Smooth muscle cell (in vitro differentiated cells): ENCODE measurements around the gene SLC2A4RG. TPM values are rescaled to one million over a fixed set of nuclear protein-coding genes. Genes with fewer than 3 reads are reported as not detected.

Experiments used
- DNase-seq: peaks from one replicate; lab custom pipeline; 2025; ENCODE audit not compliant: unreplicated experiment; lab: John Stamatoyannopoulos, UW
- H2AFZ ChIP-seq: fragments of 200-600 bp; sonication (generic); 2 replicates; pipeline ENCODE4 v1.6.0; 2016; ENCODE audit warnings: antibody characterized with exemption, low read depth, mild to moderate bottlenecking
- H3F3A ChIP-seq: fragments of 200-600 bp; sonication (generic); 2 replicates; pipeline ENCODE4 v1.6.0; 2017; ENCODE audit warnings: antibody characterized with exemption, low read depth
- H3K27ac ChIP-seq: fragments of 200-600 bp; sonication (generic); 2 replicates; pipeline ENCODE4 v1.5.1; 2016; ENCODE audit warnings: low read depth, mild to moderate bottlenecking
- H3K27me3 ChIP-seq: fragments of 200-600 bp; sonication (generic); 2 replicates; pipeline ENCODE4 v1.6.1; 2016; ENCODE audit warnings: low read depth, mild to moderate bottlenecking
- H3K36me3 ChIP-seq: fragments of 200-600 bp; sonication (generic); 2 replicates; pipeline ENCODE4 v1.5.1; 2016; ENCODE audit warnings: low read depth
- H3K4me1 ChIP-seq: fragments of 200-600 bp; sonication (generic); 2 replicates; pipeline ENCODE4 v1.5.1; 2016; ENCODE audit warnings: low read depth
- H3K4me2 ChIP-seq: fragments of 200-600 bp; sonication (generic); 2 replicates; pipeline ENCODE4 v1.6.0; 2016; ENCODE audit warnings: mild to moderate bottlenecking
- H3K4me3 ChIP-seq: fragments of 200-600 bp; sonication (generic); 2 replicates; pipeline ENCODE4 v1.5.1; 2016; ENCODE audit warnings: mild to moderate bottlenecking
- H3K79me2 ChIP-seq: fragments of 200-600 bp; sonication (generic); 2 replicates; pipeline ENCODE4 v1.6.0; 2016; ENCODE audit warnings: low read depth, mild to moderate bottlenecking
- H3K9ac ChIP-seq: fragments of 200-600 bp; sonication (generic); 2 replicates; pipeline ENCODE4 v1.6.0; 2016; ENCODE audit warnings: low read depth
- H3K9me3 ChIP-seq: fragments of 200-600 bp; sonication (generic); replicated peaks from 2 replicates; pipeline ENCODE4 v1.5.1; 2016; ENCODE audit warnings: low read depth
- H4K20me1 ChIP-seq: fragments of 200-600 bp; sonication (generic); 2 replicates; pipeline ENCODE4 v1.6.0; 2016; ENCODE audit warnings: low read depth
- CTCF ChIP-seq: fragments of 200-600 bp; sonication (generic); IDR thresholded peaks from 2 replicates; pipeline ENCODE4 v1.5.1; 2017; ENCODE audit warnings: borderline replicate concordance, mild to moderate bottlenecking, antibody characterized with exemption; ENCODE audit not compliant: insufficient read depth, poor library complexity, severe bottlenecking
- WGBS: methylation state at CpG from one replicate; pipeline ENCODE4 v1.1.7; 2016; ENCODE audit warnings: low lambda C conversion rate; 5-methylcytosine and 5-hydroxymethylcytosine counted together
- polyA plus RNA-seq: library from polyadenylated mRNA; unstranded; fragments of >200 nt; fragmentation: Nextera tagmentation; extraction: Ambion mirVana; gene quantifications from 2 replicates; pipeline ENCODE4 v1.2.1, GENCODE V29; 2016
- total RNA-seq: library from RNA; depleted of rRNA; stranded (reverse); fragments of >200 nt; gene quantifications from 2 replicates; pipeline ENCODE4 v1.2.3, GENCODE V29; 2014

SLC2A4RG gene
- total and polyA plus RNA-seq, 2 experiments from 2014 or later, result 43.7 to 45.6 TPM

GRCh38 chr20:63696306-63696627, 43.3 kb upstream of the SLC2A4RG start:
- Histone ChIP-seq H3K27ac (no peak overlapping the region), H3K4me3 (peak overlapping the region; percentile 43)
- DNase-seq, result no peak

GRCh38 chr20:63696628-63697356, 42.8 kb upstream of the SLC2A4RG start, which contains the start of gene TNFRSF6B:
Gene TNFRSF6B, plus strand, starts transcription at chr20:63696652. Its CDS starts 116 bp downstream, at chr20:63696768.
- WGBS, result 20% methylated on average over 49 of the region's 52 CpGs
- Histone ChIP-seq H3K36me3 (no peaks in the 10 kb centered on the region), H3K9me3 (no peaks in the 10 kb centered on the region), H3K4me1 (peaks cover 20% of the 10 kb centered on the region), H3K4me3 (peak within 1 kb of the TSS; percentile 43), H3K9ac (no peak within 1 kb of the TSS), H2AFZ (no peak within 1 kb of the TSS), H3K27me3 (no peaks in the 10 kb centered on the region), H3F3A (no peaks in the 10 kb centered on the region), H3K27ac (no peak within 1 kb of the TSS), H3K79me2 (no peaks in the 10 kb centered on the region), H4K20me1 (no peaks in the 10 kb centered on the region), H3K4me2 (peak within 1 kb of the TSS; percentile 83)
- DNase-seq, result no peak
- no peak for TF ChIP-seq CTCF

More at GRCh38 chr20:63696306-63696627, 43.3 kb upstream of the SLC2A4RG start:
- Histone ChIP-seq H3K4me2 (peak overlapping the region; percentile 83), H3K9ac (no peak overlapping the region), H3K9me3 (no peaks in the 10 kb centered on the region), H3K27me3 (no peaks in the 10 kb centered on the region), H3F3A (no peaks in the 10 kb centered on the region), H3K79me2 (no peaks in the 10 kb centered on the region), H2AFZ (no peak overlapping the region), H4K20me1 (no peaks in the 10 kb centered on the region), H3K36me3 (no peaks in the 10 kb centered on the region), H3K4me1 (peaks cover 20% of the 10 kb centered on the region)
- TF ChIP-seq CTCF, result no peak
- 32% methylated on average over 4 of the region's 6 CpGs for WGBS

- H3K36me3 ChIP-seq, result no peaks in the 10 kb centered on the region
- no peak overlapping the region for H3K9ac ChIP-seq
- WGBS, result 85% methylated on average over 7 of the region's 7 CpGs
- peak overlapping the region; percentile 83 for H3K4me2 ChIP-seq
- H3K27ac ChIP-seq, result no peak overlapping the region
- H2AFZ ChIP-seq, result no peak overlapping the region
- H3K4me3 ChIP-seq, result peak overlapping the region; percentile 43
- no peaks in the 10 kb centered on the region for H3K79me2 ChIP-seq
- no peaks in the 10 kb centered on the region for H3K9me3 ChIP-seq
- no peaks in the 10 kb centered on the region for H3K27me3 ChIP-seq
- H3F3A ChIP-seq, result no peaks in the 10 kb centered on the region
- peaks cover 20% of the 10 kb centered on the region for H3K4me1 ChIP-seq
- TF ChIP-seq CTCF, result no peak
- no peaks in the 10 kb centered on the region for H4K20me1 ChIP-seq
- DNase-seq, result no peak
Measured at GRCh38 chr20:63697357-63697867, 42.2 kb upstream of the SLC2A4RG start.
